ENCODE results near the gene TDRD3. TPM values are rescaled to one million over a fixed set of nuclear protein-coding genes. Genes with fewer than 3 reads are reported as not detected.

TDRD3 gene
- polyA plus RNA-seq (2012; ENCODE audit: insufficient read depth, insufficient read length, low read depth) = 22.4 TPM

DNA sequence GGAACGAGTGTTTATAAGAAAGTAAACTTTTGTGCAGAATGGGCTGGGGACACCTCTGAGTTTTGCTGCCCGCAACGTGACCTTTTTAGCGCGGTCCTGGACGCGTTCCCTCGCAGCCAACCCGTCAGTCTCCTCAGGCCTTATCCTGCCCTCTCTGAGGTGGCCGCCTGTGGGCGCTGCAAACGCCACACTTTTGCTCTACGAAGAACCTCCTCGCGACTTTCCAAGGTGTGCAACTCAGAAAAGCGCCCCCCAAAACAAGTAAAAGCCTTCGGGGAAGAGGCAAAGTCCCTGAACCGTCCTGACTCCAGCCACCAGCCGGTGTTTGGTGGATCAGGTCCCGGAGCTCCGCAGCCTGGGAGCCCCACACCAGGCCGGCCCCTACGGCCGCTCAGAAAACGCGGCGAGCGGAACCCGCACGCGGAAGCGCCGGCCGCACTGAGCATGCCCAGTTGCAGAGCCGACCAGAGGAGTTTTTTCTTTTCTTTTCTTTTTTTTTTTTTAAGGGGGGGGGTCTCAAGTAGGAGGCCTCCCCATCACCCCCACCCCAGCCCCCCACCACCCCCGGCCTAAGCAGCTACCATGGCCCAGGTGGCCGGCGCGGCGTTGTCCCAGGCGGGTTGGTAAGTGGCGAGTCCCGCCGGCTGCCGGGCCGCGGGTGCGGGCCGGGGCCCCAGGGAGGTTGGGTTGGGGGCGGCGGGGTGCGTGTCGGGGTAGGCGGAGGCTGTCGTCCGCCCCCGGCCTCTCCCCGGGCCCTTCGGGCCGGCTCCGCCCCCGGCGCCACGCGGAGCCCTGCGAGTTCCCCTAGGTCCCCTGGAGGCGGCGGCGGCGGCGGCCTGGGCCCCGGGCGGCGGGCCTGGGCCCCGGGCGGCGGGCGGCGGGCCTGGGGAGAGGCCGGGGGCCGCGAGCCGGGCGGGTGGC lies at the start of gene TDRD3:
Gene TDRD3 (plus strand): TSS at position 438 of the 921 bp plus-strand sequence. CDS start 145 bp downstream, at position 583.
- Histone ChIP-seq H3K36me3 (no peaks in the 10 kb centered on the region), H3K4me3 (ENCODE audit: low read depth, low read length) (peak within 1 kb of the TSS; percentile 74), H3K9me3 (no peaks in the 10 kb centered on the region), H3K4me1 (peaks cover 5% of the 10 kb centered on the region; the same call in 1 of the 2 replicates), H3K27me3 (no peaks in the 10 kb centered on the region)
- TF ChIP-seq, protein P1, sequence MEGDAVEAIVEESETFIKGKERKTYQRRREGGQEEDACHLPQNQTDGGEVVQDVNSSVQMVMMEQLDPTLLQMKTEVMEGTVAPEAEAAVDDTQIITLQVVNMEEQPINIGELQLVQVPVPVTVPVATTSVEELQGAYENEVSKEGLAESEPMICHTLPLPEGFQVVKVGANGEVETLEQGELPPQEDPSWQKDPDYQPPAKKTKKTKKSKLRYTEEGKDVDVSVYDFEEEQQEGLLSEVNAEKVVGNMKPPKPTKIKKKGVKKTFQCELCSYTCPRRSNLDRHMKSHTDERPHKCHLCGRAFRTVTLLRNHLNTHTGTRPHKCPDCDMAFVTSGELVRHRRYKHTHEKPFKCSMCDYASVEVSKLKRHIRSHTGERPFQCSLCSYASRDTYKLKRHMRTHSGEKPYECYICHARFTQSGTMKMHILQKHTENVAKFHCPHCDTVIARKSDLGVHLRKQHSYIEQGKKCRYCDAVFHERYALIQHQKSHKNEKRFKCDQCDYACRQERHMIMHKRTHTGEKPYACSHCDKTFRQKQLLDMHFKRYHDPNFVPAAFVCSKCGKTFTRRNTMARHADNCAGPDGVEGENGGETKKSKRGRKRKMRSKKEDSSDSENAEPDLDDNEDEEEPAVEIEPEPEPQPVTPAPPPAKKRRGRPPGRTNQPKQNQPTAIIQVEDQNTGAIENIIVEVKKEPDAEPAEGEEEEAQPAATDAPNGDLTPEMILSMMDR (IDR thresholded peaks at IDR 0.05; ENCODE audit: low read depth, low read length) = peak; percentile 84
- DNase-seq = peak; percentile 89

GRCh38 chr13:60347690-60348089 lies 49.3 kb upstream of the TDRD3 start:
- TF ChIP-seq, protein P1 (IDR thresholded peaks at IDR 0.05; ENCODE audit: low read depth, low read length) = no peak
- Histone ChIP-seq H3K36me3 (no peaks in the 10 kb centered on the region), H3K9me3 (no peaks in the 10 kb centered on the region), H3K4me3 (ENCODE audit: low read depth, low read length) (no peak overlapping the region), H3K4me1 (peaks cover 7% of the 10 kb centered on the region), H3K27me3 (no peaks in the 10 kb centered on the region)
- no peak for DNase-seq

DNA sequence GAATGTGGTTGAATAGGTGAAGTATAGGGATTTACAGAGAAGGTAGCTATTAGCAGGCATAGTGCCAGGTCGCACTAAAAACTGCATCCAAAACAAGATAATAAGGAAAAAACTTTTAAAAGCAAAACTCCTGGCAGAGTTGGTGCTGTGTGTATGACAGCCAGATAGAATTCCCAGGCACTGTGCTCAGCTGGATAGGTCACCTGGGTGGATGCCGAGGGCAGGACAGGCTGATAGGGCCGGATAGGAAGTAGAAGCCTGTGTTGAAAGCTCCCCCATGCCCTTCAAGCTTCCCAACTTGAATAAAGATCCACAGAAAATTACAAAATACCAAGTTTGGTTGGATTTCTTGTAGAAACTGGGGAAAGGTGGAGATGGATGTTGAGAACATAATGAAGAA lies 48.9 kb upstream of the TDRD3 start:
- no peak for DNase-seq
- no peaks in the 10 kb centered on the region for H3K27me3 ChIP-seq
- TF ChIP-seq, protein P1 (IDR thresholded peaks at IDR 0.05; ENCODE audit: low read depth, low read length) = no peak
- H3K4me1 ChIP-seq = peaks cover 7% of the 10 kb centered on the region
- H3K9me3 ChIP-seq = no peaks in the 10 kb centered on the region
- H3K4me3 ChIP-seq (ENCODE audit: low read depth, low read length) = no peak overlapping the region
- H3K36me3 ChIP-seq = no peaks in the 10 kb centered on the region

DNA sequence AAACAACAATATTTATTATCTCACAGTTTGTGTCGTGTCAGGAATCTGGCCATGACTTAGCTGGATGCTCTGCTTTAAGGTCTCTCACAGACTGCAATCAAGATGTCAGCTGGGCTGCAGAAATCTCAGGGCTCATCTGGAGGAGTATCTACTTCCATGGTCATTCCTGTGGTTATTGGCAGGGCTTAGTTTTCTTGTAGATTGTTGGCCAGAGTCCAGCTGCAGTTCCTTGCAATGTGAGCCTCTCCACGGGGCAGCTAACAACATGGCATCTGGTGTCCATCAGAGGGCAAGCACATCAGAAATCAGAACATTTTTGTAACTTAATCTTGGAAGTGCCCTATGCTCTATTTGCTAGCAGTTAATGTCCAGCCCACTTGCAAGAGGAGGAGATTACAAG lies 45.7 kb upstream of the TDRD3 start:
- no peak overlapping the region for H3K4me3 ChIP-seq (ENCODE audit: low read depth, low read length)
- TF ChIP-seq, protein P1 (IDR thresholded peaks at IDR 0.05; ENCODE audit: low read depth, low read length) = no peak
- H3K27me3 ChIP-seq = no peaks in the 10 kb centered on the region
- H3K9me3 ChIP-seq = no peaks in the 10 kb centered on the region
- no peaks in the 10 kb centered on the region for H3K36me3 ChIP-seq
- peaks cover 7% of the 10 kb centered on the region for H3K4me1 ChIP-seq
- DNase-seq = no peak

GRCh38 chr13:60351855-60352615 lies 45.0 kb upstream of the TDRD3 start:
- H3K36me3 ChIP-seq = no peaks in the 10 kb centered on the region
- H3K9me3 ChIP-seq = no peaks in the 10 kb centered on the region
- no peak for DNase-seq
- H3K27me3 ChIP-seq = no peaks in the 10 kb centered on the region
- H3K4me1 ChIP-seq = peaks cover 7% of the 10 kb centered on the region
- H3K4me3 ChIP-seq (ENCODE audit: low read depth, low read length) = no peak overlapping the region
- TF ChIP-seq, protein P1 (IDR thresholded peaks at IDR 0.05; ENCODE audit: low read depth, low read length) = no peak

Measured in BE2C (cell line).